ENCODE results near the gene TCIRG1. TPM values are rescaled to one million over a fixed set of nuclear protein-coding genes. Genes with fewer than 3 reads are reported as not detected.

Gene TCIRG1
- total and polyA plus RNA-seq, 4 donors, result 32.2 to 96.1 (median 44.5) TPM

GRCh38 chr11:68043349-68044144, 4.7 kb downstream of the TCIRG1 start:
- TF ChIP-seq HNF4A (conservative IDR thresholded peaks at IDR 0.05) (no peak), YY1 (IDR thresholded peaks at IDR 0.05) (no peak), ZBTB33 (IDR thresholded peaks at IDR 0.05) (no peak), FOXA2 (IDR thresholded peaks at IDR 0.05) (no peak), EGR1 (IDR thresholded peaks at IDR 0.05; ENCODE audit: low read depth in 2 of 2) (no peak), TAF1 (conservative IDR thresholded peaks at IDR 0.05) (no peak), SP1 (IDR thresholded peaks at IDR 0.05) (no peak), RXRA (IDR thresholded peaks at IDR 0.05) (no peak), GABPA (IDR thresholded peaks at IDR 0.05 in 1 of 2, conservative IDR thresholded peaks at IDR 0.05 in 1 of 2) (no peak), NR2F2 (IDR thresholded peaks at IDR 0.05) (no peak), CTCF (IDR thresholded peaks at IDR 0.05; ENCODE audit: low read depth, low read length, missing input control) (no peak), HNF4G (IDR thresholded peaks at IDR 0.05) (no peak)
- Histone ChIP-seq H3K4me3 (ENCODE audit: low read depth in 1 of 3, low read length in 3 of 3) (no peak overlapping the region), H3K27me3 (ENCODE audit: control insufficient read depth in 4 of 4, insufficient read depth in 4 of 4, low read length in 3 of 4) (no peaks in the 10 kb centered on the region), H3K9ac (ENCODE audit: low read depth in 1 of 2, low read length in 2 of 2) (no peak overlapping the region), H3K27ac (ENCODE audit: low read depth in 1 of 2, low read length in 2 of 2) (no peak overlapping the region), H3K36me3 (ENCODE audit: control insufficient read depth in 4 of 4, insufficient read depth in 3 of 4, low read depth in 1 of 4, low read length in 3 of 4) (peaks cover 0 to 29% (median 7%) of the 10 kb centered on the region in 4 donors), H3K4me1 (ENCODE audit: control insufficient read depth in 4 of 4, insufficient read depth in 4 of 4, low read length in 3 of 4) (peaks cover 4 to 20% (median 10%) of the 10 kb centered on the region in 4 donors), H3K9me3 (ENCODE audit: control insufficient read depth in 4 of 4, low read length in 3 of 4) (no peaks in the 10 kb centered on the region)
- 94% methylated on average over 36 of the region's 36 CpGs for WGBS
- DNase-seq (ENCODE audit: low spot score), result no peak

DNA sequence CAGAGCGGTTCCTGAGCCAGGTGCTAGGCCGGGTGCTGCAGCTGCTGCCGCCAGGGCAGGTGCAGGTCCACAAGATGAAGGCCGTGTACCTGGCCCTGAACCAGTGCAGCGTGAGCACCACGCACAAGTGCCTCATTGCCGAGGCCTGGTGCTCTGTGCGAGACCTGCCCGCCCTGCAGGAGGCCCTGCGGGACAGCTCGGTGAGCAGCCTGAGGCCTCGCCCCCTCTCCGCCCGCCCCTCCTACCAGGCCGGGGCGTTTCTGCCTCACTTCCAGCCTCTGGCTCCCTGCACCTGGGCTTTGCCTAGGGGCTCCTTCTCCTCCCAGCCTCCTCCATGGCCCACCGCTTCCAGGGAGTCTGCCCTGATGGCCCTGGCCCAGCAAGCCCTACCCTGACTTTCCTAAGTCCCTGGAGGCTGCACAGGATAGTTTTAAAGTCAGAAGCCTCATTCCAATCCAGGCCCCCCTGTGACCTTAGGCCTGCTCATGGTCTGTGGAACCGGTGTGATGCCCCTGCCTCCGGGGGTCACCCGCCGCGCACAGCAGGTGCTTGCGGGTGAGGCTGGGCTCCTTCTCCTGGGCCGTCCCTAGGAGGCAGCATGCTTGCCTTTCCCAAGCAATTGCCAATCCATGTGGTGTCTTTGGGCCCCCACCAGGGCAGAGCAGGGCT, 5.5 kb downstream of the TCIRG1 start:
- Histone ChIP-seq H3K27me3 (ENCODE audit: control insufficient read depth in 4 of 4, insufficient read depth in 4 of 4, low read length in 3 of 4) (no peaks in the 10 kb centered on the region), H3K9me3 (ENCODE audit: control insufficient read depth in 4 of 4, low read length in 3 of 4) (no peaks in the 10 kb centered on the region), H3K4me3 (ENCODE audit: low read depth in 1 of 3, low read length in 3 of 3) (no peak overlapping the region), H3K27ac (ENCODE audit: low read depth in 1 of 2, low read length in 2 of 2) (no peak overlapping the region), H3K4me1 (ENCODE audit: control insufficient read depth in 4 of 4, insufficient read depth in 4 of 4, low read length in 3 of 4) (peaks cover 4 to 14% (median 7%) of the 10 kb centered on the region in 4 donors), H3K9ac (ENCODE audit: low read depth in 1 of 2, low read length in 2 of 2) (no peak overlapping the region), H3K36me3 (ENCODE audit: control insufficient read depth in 4 of 4, insufficient read depth in 3 of 4, low read depth in 1 of 4, low read length in 3 of 4) (peaks cover 0 to 35% (median 8%) of the 10 kb centered on the region in 4 donors)
- WGBS, result 90% methylated on average over 24 of the region's 24 CpGs
- TF ChIP-seq, protein P1, sequence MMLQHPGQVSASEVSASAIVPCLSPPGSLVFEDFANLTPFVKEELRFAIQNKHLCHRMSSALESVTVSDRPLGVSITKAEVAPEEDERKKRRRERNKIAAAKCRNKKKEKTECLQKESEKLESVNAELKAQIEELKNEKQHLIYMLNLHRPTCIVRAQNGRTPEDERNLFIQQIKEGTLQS (IDR thresholded peaks at IDR 0.05), result no peak
- TF ChIP-seq REST (IDR thresholded peaks at IDR 0.05) (no peak), FOXA2 (IDR thresholded peaks at IDR 0.05) (no peak), RAD21 (IDR thresholded peaks at IDR 0.05) (no peak), ZBTB33 (IDR thresholded peaks at IDR 0.05) (no peak), FOXA1 (IDR thresholded peaks at IDR 0.05) (no peak), HNF4A (conservative IDR thresholded peaks at IDR 0.05) (no peak)
- DNase-seq (ENCODE audit: low spot score), result no peak
